Measurements from ENCODE around the gene GTPBP1.

GRCh38 chr22:38740754-38741153, 35.0 kb downstream of the GTPBP1 start:
- TF ChIP-seq, protein P1, sequence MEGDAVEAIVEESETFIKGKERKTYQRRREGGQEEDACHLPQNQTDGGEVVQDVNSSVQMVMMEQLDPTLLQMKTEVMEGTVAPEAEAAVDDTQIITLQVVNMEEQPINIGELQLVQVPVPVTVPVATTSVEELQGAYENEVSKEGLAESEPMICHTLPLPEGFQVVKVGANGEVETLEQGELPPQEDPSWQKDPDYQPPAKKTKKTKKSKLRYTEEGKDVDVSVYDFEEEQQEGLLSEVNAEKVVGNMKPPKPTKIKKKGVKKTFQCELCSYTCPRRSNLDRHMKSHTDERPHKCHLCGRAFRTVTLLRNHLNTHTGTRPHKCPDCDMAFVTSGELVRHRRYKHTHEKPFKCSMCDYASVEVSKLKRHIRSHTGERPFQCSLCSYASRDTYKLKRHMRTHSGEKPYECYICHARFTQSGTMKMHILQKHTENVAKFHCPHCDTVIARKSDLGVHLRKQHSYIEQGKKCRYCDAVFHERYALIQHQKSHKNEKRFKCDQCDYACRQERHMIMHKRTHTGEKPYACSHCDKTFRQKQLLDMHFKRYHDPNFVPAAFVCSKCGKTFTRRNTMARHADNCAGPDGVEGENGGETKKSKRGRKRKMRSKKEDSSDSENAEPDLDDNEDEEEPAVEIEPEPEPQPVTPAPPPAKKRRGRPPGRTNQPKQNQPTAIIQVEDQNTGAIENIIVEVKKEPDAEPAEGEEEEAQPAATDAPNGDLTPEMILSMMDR (IDR thresholded peaks at IDR 0.05) = no peak
- TF ChIP-seq POLR2A (IDR thresholded peaks at IDR 0.05) = no peak

All from heart left ventricle (tissue), 13 donors.